ENCODE measurements around the gene SLC39A11. TPM values are rescaled to one million over a fixed set of nuclear protein-coding genes. Genes with fewer than 3 reads are reported as not detected.

SLC39A11 gene
- total and polyA plus RNA-seq, 2 donors (not counting 1 experiment from before 2014, with no cell fraction given), result 12.7 to 27.4 TPM

GRCh38 chr17:72714357-72714966, 378.0 kb downstream of the SLC39A11 start:
- H3K79me2 ChIP-seq (ENCODE audit: control insufficient read depth, insufficient read depth, low read length), result no peaks in the 10 kb centered on the region
- no peaks in the 10 kb centered on the region for H3K4me1 ChIP-seq (ENCODE audit: control insufficient read depth, extremely low read depth, insufficient read depth, low read length)
- H3K4me3 ChIP-seq (replicated peaks in 1 of 4; ENCODE audit: control extremely low read depth in 1 of 4, insufficient read depth in 1 of 4, low read depth in 3 of 4, low read length in 4 of 4), result no peak overlapping the region
- H3K27ac ChIP-seq (ENCODE audit: insufficient read depth, low read length), result no peak overlapping the region
- no peaks in the 10 kb centered on the region for H4K20me1 ChIP-seq (ENCODE audit: control insufficient read depth, extremely low read depth, insufficient read depth, low read length)
- H2AFZ ChIP-seq (ENCODE audit: low read length), result no peak overlapping the region
- no peak for TF ChIP-seq EZH2 (IDR thresholded peaks at IDR 0.05; ENCODE audit: low read length, missing control alignments)
- TF ChIP-seq, protein P1, sequence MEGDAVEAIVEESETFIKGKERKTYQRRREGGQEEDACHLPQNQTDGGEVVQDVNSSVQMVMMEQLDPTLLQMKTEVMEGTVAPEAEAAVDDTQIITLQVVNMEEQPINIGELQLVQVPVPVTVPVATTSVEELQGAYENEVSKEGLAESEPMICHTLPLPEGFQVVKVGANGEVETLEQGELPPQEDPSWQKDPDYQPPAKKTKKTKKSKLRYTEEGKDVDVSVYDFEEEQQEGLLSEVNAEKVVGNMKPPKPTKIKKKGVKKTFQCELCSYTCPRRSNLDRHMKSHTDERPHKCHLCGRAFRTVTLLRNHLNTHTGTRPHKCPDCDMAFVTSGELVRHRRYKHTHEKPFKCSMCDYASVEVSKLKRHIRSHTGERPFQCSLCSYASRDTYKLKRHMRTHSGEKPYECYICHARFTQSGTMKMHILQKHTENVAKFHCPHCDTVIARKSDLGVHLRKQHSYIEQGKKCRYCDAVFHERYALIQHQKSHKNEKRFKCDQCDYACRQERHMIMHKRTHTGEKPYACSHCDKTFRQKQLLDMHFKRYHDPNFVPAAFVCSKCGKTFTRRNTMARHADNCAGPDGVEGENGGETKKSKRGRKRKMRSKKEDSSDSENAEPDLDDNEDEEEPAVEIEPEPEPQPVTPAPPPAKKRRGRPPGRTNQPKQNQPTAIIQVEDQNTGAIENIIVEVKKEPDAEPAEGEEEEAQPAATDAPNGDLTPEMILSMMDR (conservative IDR thresholded peaks at IDR 0.05 in 1 of 2, IDR thresholded peaks at IDR 0.05 in 1 of 2; ENCODE audit: low read depth in 1 of 2, low read length in 2 of 2), result no peak
- H3K9me3 ChIP-seq (ENCODE audit: control insufficient read depth, insufficient read depth, low read depth, low read length), result no peaks in the 10 kb centered on the region
- no peaks in the 10 kb centered on the region for H3K27me3 ChIP-seq (ENCODE audit: control insufficient read depth, insufficient read depth, low read length)
- no peak overlapping the region for H3K4me2 ChIP-seq (ENCODE audit: extremely low read depth, insufficient read depth, low read length)
- DNase-seq (ENCODE audit: low read depth in 2 of 2), result no peak
- H3K36me3 ChIP-seq (ENCODE audit: control insufficient read depth, insufficient read depth, low read length), result no peaks in the 10 kb centered on the region
- H3K9ac ChIP-seq (ENCODE audit: insufficient read depth, low read length), result no peak overlapping the region

- Histone ChIP-seq H3K27ac (ENCODE audit: insufficient read depth, low read length) (no peak overlapping the region), H3K27me3 (ENCODE audit: control insufficient read depth, insufficient read depth, low read length) (no peaks in the 10 kb centered on the region), H3K9me3 (ENCODE audit: control insufficient read depth, insufficient read depth, low read depth, low read length) (no peaks in the 10 kb centered on the region), H3K36me3 (ENCODE audit: control insufficient read depth, insufficient read depth, low read length) (no peaks in the 10 kb centered on the region), H3K4me3 (replicated peaks in 1 of 4; ENCODE audit: control extremely low read depth in 1 of 4, insufficient read depth in 1 of 4, low read depth in 3 of 4, low read length in 4 of 4) (no peak overlapping the region), H3K4me2 (ENCODE audit: extremely low read depth, insufficient read depth, low read length) (no peak overlapping the region), H4K20me1 (ENCODE audit: control insufficient read depth, extremely low read depth, insufficient read depth, low read length) (no peaks in the 10 kb centered on the region), H2AFZ (ENCODE audit: low read length) (no peak overlapping the region), H3K79me2 (ENCODE audit: control insufficient read depth, insufficient read depth, low read length) (no peaks in the 10 kb centered on the region), H3K9ac (ENCODE audit: insufficient read depth, low read length) (no peak overlapping the region), H3K4me1 (ENCODE audit: control insufficient read depth, extremely low read depth, insufficient read depth, low read length) (no peaks in the 10 kb centered on the region)
- DNase-seq (ENCODE audit: low read depth in 2 of 2), result no peak
- no peak for TF ChIP-seq EZH2 (IDR thresholded peaks at IDR 0.05; ENCODE audit: low read length, missing control alignments)
- TF ChIP-seq, protein P1 (conservative IDR thresholded peaks at IDR 0.05 in 1 of 2, IDR thresholded peaks at IDR 0.05 in 1 of 2; ENCODE audit: low read depth in 1 of 2, low read length in 2 of 2), result no peak
Observed at GRCh38 chr17:72713701-72714100, 378.8 kb downstream of the SLC39A11 start.

GRCh38 chr17:72711521-72712310, 380.8 kb downstream of the SLC39A11 start:
- H3K36me3 ChIP-seq (ENCODE audit: control insufficient read depth, insufficient read depth, low read length), result no peaks in the 10 kb centered on the region
- H3K4me2 ChIP-seq (ENCODE audit: extremely low read depth, insufficient read depth, low read length), result no peak overlapping the region
- H3K4me1 ChIP-seq (ENCODE audit: control insufficient read depth, extremely low read depth, insufficient read depth, low read length), result no peaks in the 10 kb centered on the region
- H3K9ac ChIP-seq (ENCODE audit: insufficient read depth, low read length), result no peak overlapping the region
- no peaks in the 10 kb centered on the region for H4K20me1 ChIP-seq (ENCODE audit: control insufficient read depth, extremely low read depth, insufficient read depth, low read length)
- no peak overlapping the region for H3K4me3 ChIP-seq (replicated peaks in 1 of 4; ENCODE audit: control extremely low read depth in 1 of 4, insufficient read depth in 1 of 4, low read depth in 3 of 4, low read length in 4 of 4)
- H3K27me3 ChIP-seq (ENCODE audit: control insufficient read depth, insufficient read depth, low read length), result no peaks in the 10 kb centered on the region
- no peaks in the 10 kb centered on the region for H3K79me2 ChIP-seq (ENCODE audit: control insufficient read depth, insufficient read depth, low read length)
- no peak for TF ChIP-seq EZH2 (IDR thresholded peaks at IDR 0.05; ENCODE audit: low read length, missing control alignments)
- TF ChIP-seq, protein P1 (conservative IDR thresholded peaks at IDR 0.05 in 1 of 2, IDR thresholded peaks at IDR 0.05 in 1 of 2; ENCODE audit: low read depth in 1 of 2, low read length in 2 of 2), result no peak
- H2AFZ ChIP-seq (ENCODE audit: low read length), result no peak overlapping the region
- DNase-seq (ENCODE audit: low read depth in 2 of 2), result no peak
- no peak overlapping the region for H3K27ac ChIP-seq (ENCODE audit: insufficient read depth, low read length)
- no peaks in the 10 kb centered on the region for H3K9me3 ChIP-seq (ENCODE audit: control insufficient read depth, insufficient read depth, low read depth, low read length)

Data from fibroblast of lung (primary cell).